Endodermal cell (in vitro differentiated cells): ENCODE results near the gene TIAM1. TPM values are rescaled to one million over a fixed set of nuclear protein-coding genes. Genes with fewer than 3 reads are reported as not detected.
A peak's percentile ranks its signal among the peaks of the same experiment; 100 is the strongest.

Experiments used
- DNase-seq: peaks from one replicate; pipeline ENCODE4 v3.0.0-alpha.2; 2017
- H3K27ac ChIP-seq: 2 replicates; pipeline ENCODE4 v1.5.1; 2013; ENCODE audit warnings: mild to moderate bottlenecking, low read depth, low read length, moderate library complexity
- H3K27me3 ChIP-seq: 2 replicates; pipeline ENCODE4 v1.6.1; 2013; ENCODE audit warnings: mild to moderate bottlenecking, low read length, moderate library complexity; ENCODE audit not compliant: insufficient read depth, control insufficient read depth, poor library complexity, severe bottlenecking
- H3K36me3 ChIP-seq: 2 replicates; pipeline ENCODE4 v1.7.0; 2013; ENCODE audit warnings: mild to moderate bottlenecking, low read length, moderate library complexity; ENCODE audit not compliant: control insufficient read depth, insufficient read depth
- H3K4me1 ChIP-seq: one replicate; pipeline ENCODE4 v1.7.0; 2013; ENCODE audit warnings: low read length; ENCODE audit not compliant: control insufficient read depth, insufficient read depth
- H3K4me3 ChIP-seq: 2 replicates; pipeline ENCODE4 v1.5.1; 2013; ENCODE audit warnings: mild to moderate bottlenecking, low read length, moderate library complexity
- H3K9ac ChIP-seq: 2 replicates; pipeline ENCODE4 v1.6.1; 2013; ENCODE audit warnings: mild to moderate bottlenecking, low read length, moderate library complexity; ENCODE audit not compliant: poor library complexity, severe bottlenecking; ENCODE audit errors: extremely low read depth
- H3K9me3 ChIP-seq: 2 replicates; pipeline ENCODE4 v1.6.1; 2013; ENCODE audit warnings: mild to moderate bottlenecking, low read length, moderate library complexity; ENCODE audit not compliant: control insufficient read depth
- H3K27ac Mint-ChIP-seq: 2 replicates; pipeline ENCODE4 v1.8.0; 2020; ENCODE audit warnings: mixed read lengths
- H3K27me3 Mint-ChIP-seq: 2 replicates; pipeline ENCODE4 v1.8.0; 2021; ENCODE audit warnings: mild to moderate bottlenecking, mixed read lengths; ENCODE audit not compliant: insufficient read depth
- H3K36me3 Mint-ChIP-seq: 2 replicates; pipeline ENCODE4 v1.8.0; 2020; ENCODE audit warnings: low read depth, mixed read lengths
- H3K4me1 Mint-ChIP-seq: 2 replicates; pipeline ENCODE4 v1.8.0; 2020; ENCODE audit warnings: mixed read lengths
- H3K4me3 Mint-ChIP-seq: 2 replicates; pipeline ENCODE4 v1.8.0; 2020; ENCODE audit warnings: mild to moderate bottlenecking, moderate library complexity, mixed read lengths
- H3K9me3 Mint-ChIP-seq: 2 replicates; pipeline ENCODE4 v1.8.0; 2020; ENCODE audit warnings: mild to moderate bottlenecking, mixed read lengths
- CTCF ChIP-seq: fragments of 200-600 bp; sonication (generic); conservative IDR thresholded peaks from 2 replicates; pipeline ENCODE4 v1.5.0; 2021; ENCODE audit warnings: antibody characterized with exemption, mild to moderate bottlenecking
- WGBS, 2 experiments: methylation state at CpG; one replicate each; pipeline versions ENCODE4 v1.1.5 to v1.1.7; 2013; ENCODE audit warnings: missing lambda C conversion rate in 2 of 2, mixed read lengths in 1 of 2; ENCODE audit not compliant: insufficient coverage in 1 of 2, insufficient read length in 1 of 2; 5-methylcytosine and 5-hydroxymethylcytosine counted together
- total RNA-seq, 2 donors: library from RNA; stranded (reverse); fragmentation: NEBNext Ultra II Directional in 1 of 2; extraction: Animal tissue kit (Norgen Biotek cat#: 25700) in 1 of 2; gene quantifications; 2 replicates in 1 of 2; 3 replicates in 1 of 2; pipeline ENCODE4 v1.2.1, GENCODE V29; 2021

Gene TIAM1
- total RNA-seq, 2 donors from 2014 or later, result 29.4 to 33.3 TPM

GRCh38 chr21:31137960-31138359 is 206.1 kb downstream of the TIAM1 start:
- Mint-ChIP-seq H3K36me3 (peaks cover 44% of the 10 kb centered on the region), H3K9me3 (no peaks in the 10 kb centered on the region), H3K4me1 (peaks cover 42% of the 10 kb centered on the region), H3K27ac (no peak overlapping the region), H3K4me3 (no peak overlapping the region), H3K27me3 (no peaks in the 10 kb centered on the region)
- 92% methylated on average over 1 of the region's 1 CpG; no CpG with 5 or more reads in 1 of the 2 experiments for WGBS, 2 experiments
- Histone ChIP-seq H3K9me3 (no peaks in the 10 kb centered on the region), H3K27ac (no peak overlapping the region), H3K9ac (no peak overlapping the region), H3K36me3 (peaks cover 36% of the 10 kb centered on the region), H3K4me1 (peaks cover 9% of the 10 kb centered on the region), H3K27me3 (no peaks in the 10 kb centered on the region), H3K4me3 (no peak overlapping the region)
- no peak for DNase-seq
- TF ChIP-seq CTCF, result no peak

GRCh38 chr21:31136891-31137290 is 207.2 kb downstream of the TIAM1 start:
- Mint-ChIP-seq H3K27ac (no peak overlapping the region), H3K4me1 (peaks cover 46% of the 10 kb centered on the region), H3K9me3 (no peaks in the 10 kb centered on the region), H3K27me3 (no peaks in the 10 kb centered on the region), H3K36me3 (peaks cover 51% of the 10 kb centered on the region), H3K4me3 (no peak overlapping the region)
- Histone ChIP-seq H3K27me3 (no peaks in the 10 kb centered on the region), H3K9me3 (no peaks in the 10 kb centered on the region), H3K9ac (no peak overlapping the region), H3K4me1 (peaks cover 9% of the 10 kb centered on the region), H3K36me3 (peaks cover 36% of the 10 kb centered on the region), H3K4me3 (no peak overlapping the region), H3K27ac (no peak overlapping the region)
- no peak for DNase-seq
- 94 to 100% methylated on average over 12 of the region's 12 CpGs for WGBS, 2 experiments
- no peak for TF ChIP-seq CTCF

- Histone ChIP-seq H3K27ac (no peak overlapping the region), H3K36me3 (peaks cover 37% of the 10 kb centered on the region), H3K9me3 (no peaks in the 10 kb centered on the region), H3K4me1 (peaks cover 9% of the 10 kb centered on the region), H3K27me3 (no peaks in the 10 kb centered on the region), H3K9ac (no peak overlapping the region), H3K4me3 (no peak overlapping the region)
- Mint-ChIP-seq H3K36me3 (peaks cover 61% of the 10 kb centered on the region), H3K9me3 (no peaks in the 10 kb centered on the region), H3K27me3 (no peaks in the 10 kb centered on the region), H3K27ac (peak overlapping the region; percentile 66), H3K4me3 (no peak overlapping the region), H3K4me1 (peaks cover 38% of the 10 kb centered on the region)
- no peak for TF ChIP-seq CTCF
- WGBS, 2 experiments, result 80 to 95% methylated on average over 4 to 10 of the region's 12 CpGs
- DNase-seq, result no peak
Measured at GRCh38 chr21:31135531-31136184, 208.4 kb downstream of the TIAM1 start.
